ENCODE measurements around the gene STK25.

STK25 gene

GRCh38 chr2:241508240-241509154 lies at the start of gene STK25:
STK25 (minus strand) TSS chr2:241508584; CDS start chr2:241508035, 549 bp downstream.
- peak; percentile 95 to 96 for DNase-seq (ENCODE audit: low read depth in 2 of 2, low spot score in 1 of 2)

GRCh38 chr2:241556746-241557145 lies 48.4 kb upstream of the STK25 start:
- no peak for DNase-seq (ENCODE audit: low read depth in 2 of 2, low spot score in 1 of 2)

DNA sequence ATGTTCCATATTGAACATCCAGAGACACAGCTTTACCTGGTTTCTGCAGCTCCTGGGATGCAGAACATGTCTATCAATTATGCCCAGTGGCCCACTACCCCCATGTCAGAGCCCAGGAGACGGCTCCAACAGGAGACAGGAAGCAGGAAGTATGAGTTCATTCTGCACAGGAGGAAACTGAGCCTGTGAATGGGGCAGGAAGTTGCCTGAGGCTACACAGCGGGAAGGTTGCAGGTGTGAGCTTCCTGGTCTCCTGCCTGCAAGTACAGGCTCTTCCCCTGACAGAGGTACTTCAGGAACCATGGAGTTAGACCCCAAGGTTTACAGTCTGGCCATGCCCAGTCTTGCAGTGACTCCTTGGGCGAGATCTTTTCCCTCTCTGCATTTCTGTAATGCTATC lies 47.3 kb upstream of the STK25 start:
- no peak for DNase-seq (ENCODE audit: low read depth in 2 of 2, low spot score in 1 of 2)

DNA sequence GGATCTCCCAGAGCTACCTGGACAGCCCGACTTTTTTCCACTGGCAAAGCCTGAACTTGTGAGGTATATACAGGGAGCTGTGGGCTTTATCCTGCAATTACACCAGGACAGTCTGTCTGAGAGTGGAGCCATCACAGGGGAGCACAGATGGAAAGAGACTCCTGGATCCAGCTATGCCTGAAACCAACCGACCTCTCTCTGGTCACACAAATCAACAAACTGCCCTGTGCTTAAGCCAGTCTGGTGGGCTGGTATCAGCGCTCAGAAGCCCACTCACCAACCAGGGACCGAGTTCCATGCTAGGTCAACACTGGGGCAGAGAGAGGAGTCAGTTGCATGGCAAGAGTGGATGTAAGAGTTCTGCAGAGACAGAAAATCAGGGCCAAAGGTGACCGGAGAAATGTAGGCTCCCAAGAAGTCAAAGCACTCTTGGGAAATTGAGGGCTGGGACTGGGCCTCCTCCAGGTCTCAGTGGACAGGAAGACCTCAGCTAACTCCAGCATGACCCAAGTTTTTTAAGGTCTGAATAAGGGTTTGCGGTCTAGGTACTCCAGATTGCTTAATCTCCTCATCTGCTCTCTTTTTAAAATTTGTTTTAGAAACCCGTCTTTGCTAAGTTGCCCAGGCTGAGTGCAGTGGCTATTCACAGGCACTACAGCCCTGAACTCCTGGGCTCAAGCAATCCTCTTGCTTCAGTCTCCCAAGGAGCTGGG lies 46.4 kb upstream of the STK25 start:
- DNase-seq (ENCODE audit: low read depth in 2 of 2, low spot score in 1 of 2), result no peak

GRCh38 chr2:241553981-241554380 lies 45.6 kb upstream of the STK25 start:
- no peak for DNase-seq (ENCODE audit: low read depth in 2 of 2, low spot score in 1 of 2)

GRCh38 chr2:241553512-241553830 lies 45.1 kb upstream of the STK25 start:
- DNase-seq (ENCODE audit: low read depth in 2 of 2, low spot score in 1 of 2), result no peak

GRCh38 chr2:241551998-241552737 lies 43.8 kb upstream of the STK25 start:
- no peak for DNase-seq (ENCODE audit: low read depth in 2 of 2, low spot score in 1 of 2)

DNA sequence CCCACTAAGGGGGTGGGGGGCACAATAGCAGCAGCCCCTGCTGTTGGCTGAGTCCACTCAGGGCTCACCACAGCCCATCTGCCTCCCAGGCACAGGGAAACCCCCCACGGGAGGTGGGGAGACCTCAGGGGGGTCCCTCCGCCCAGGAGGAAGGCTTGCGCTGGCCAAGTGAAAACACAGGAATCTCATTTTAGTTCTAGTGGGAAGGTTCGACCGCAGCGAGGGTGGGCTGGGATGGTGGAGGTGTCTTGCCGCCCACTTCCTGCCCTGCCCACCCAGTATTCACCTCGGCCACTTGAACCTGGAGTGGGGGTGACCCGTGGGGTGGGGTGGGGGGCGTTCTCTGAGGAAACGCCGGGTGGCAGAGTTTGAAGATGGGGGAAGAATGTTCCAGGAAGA lies 43.2 kb upstream of the STK25 start:
- DNase-seq (ENCODE audit: low read depth in 2 of 2, low spot score in 1 of 2), result no peak

DNA sequence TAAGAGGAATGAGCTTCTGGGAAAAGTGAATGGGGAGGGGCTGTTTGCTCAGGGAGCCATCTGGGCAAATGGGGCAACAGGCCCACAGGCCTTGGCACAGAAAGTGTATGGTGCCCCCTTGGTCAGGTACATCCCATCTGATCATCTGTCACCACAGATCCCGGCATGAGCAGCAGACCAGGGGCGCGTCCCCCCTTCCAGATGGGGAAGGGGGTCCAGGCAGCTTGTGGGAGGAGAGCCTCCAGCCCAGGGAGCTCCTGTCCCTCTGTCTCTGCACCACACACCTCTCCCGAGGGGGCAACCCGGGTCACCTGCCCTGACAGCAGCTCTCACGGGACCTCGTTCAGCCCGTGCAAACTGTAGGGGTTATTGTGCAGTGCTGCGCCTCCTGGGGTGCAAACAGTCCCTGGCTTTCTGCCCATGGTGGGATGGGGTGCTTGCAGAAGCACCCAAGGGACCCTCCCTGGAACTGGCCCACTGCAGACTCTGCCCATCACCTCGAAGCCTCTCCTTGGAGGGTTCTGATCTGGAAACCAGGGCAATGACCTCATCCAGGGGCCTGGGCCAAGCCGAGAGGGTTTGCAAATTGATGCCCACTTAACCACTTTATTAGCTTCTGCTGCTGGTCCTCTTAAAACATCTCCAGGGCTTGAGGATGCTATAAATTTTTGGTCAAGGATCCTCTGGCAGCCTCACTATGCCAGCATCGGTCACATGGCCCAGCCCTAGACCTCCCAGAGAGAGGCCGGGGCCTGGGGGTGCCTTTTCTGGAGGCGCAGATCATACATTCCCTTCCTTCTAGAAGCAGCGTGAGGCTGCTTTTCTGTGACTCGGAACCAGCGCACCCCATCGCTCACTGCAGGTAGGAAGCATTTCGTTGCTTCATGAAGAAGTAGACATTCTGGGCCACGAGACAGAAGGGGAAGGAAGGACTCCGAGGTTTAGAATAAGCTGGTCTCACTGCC lies 42.5 kb upstream of the STK25 start:
- no peak for DNase-seq (ENCODE audit: low read depth in 2 of 2, low spot score in 1 of 2)

GRCh38 chr2:241548451-241548835 lies 40.1 kb upstream of the STK25 start:
- DNase-seq (ENCODE audit: low read depth in 2 of 2, low spot score in 1 of 2), result no peak

GRCh38 chr2:241547781-241548450 lies 39.5 kb upstream of the STK25 start:
- DNase-seq (ENCODE audit: low read depth in 2 of 2, low spot score in 1 of 2), result no peak

DNA sequence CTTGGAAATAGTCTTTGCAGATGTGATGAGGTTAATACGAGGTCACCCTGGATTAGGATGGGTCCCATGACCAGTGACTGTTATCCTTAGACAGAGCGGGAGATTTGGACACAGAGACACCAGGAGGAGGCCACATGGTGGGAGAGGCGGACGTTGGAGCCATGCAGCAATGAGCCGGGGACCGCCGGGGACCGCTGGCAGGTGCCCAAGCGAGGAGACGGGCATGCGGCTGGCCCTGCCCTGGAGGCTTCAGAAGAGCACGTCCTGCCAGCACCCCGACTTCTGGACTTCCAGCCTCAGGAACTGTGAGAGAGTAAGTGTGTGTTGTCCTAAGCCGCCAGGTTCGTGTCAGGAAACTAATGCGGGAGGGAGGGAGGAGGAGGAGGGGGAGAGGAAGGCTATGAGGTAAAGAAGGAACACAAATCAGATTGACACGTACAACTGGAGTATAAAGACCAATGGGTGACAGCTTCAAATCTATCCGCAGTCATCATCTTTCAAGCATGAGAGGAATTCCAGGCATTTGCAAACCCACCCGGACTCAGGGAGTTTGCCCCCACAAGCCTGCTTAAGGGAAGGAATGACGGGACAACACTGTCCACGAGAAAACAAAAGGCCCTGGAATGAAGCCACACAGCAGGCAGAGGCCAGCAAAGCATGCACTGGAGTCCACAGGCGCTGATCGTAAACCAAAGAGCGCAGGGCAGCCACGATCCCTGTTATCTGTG lies 38.6 kb upstream of the STK25 start:
- no peak for DNase-seq (ENCODE audit: low read depth in 2 of 2, low spot score in 1 of 2)

GRCh38 chr2:241545523-241546473 lies 37.4 kb upstream of the STK25 start:
- no peak for DNase-seq (ENCODE audit: low read depth in 2 of 2, low spot score in 1 of 2)

- DNase-seq (ENCODE audit: low read depth in 2 of 2, low spot score in 1 of 2), result no peak
Measured at GRCh38 chr2:241545106-241545505, 36.7 kb upstream of the STK25 start.

DNA sequence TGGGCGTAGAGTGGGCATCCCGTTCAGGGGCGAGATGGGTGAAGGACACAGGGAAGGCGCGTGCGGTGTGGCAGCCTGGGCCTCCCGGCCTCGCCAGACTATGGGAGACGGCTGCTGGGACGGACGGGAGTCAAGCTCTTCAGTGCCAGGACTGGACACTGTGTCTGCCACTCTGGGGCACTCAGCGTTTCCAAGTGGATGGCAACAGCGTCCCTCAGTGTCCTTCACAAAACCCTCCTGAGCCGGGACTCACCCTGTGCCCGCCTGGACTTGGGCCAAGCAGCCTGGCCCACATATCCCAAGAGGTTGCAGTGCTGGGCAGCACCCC lies 33.9 kb upstream of the STK25 start:
- DNase-seq (ENCODE audit: low read depth in 2 of 2, low spot score in 1 of 2), result no peak

- no peak for DNase-seq (ENCODE audit: low read depth in 2 of 2, low spot score in 1 of 2)
Measured at GRCh38 chr2:241541564-241542277, 33.3 kb upstream of the STK25 start.

DNA sequence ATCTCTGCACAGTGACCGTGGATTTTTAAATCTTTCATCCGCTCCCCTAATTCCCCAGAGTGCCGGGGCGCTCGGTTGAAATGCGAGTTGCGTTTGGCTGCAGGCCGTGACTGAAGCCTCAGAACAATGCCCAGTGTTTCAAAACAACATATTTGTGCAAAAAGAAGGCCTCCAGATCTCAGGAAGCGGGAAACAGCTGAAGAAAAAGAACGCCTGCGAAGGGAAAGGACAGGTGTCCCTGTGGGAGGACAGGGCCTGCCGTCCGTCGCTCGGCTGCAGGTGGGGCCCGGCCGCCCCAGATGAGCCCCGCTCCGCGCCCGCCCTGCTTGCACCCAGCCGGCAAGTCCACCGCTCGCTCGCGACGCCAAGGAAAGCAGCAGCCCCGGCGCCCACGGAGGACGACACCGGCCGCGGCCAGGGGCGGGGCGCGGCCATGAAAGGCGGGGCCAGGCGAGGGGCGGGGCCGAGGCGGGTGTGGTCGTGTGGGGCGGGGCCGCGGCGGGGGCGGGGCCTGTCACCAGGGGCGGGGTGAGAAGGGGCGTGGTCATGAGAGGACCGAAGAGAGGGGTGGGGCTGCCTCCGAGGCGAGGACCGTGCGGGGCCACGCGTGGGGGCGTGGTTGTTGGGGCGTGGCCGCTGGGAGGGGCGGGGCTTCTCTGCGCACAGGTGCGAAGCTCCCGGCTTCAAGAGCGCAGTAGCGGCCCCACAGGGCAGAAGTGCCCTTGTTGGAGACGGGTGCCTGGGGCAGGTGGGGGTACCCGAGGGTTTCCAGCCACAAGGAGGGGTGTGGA lies 32.6 kb upstream of the STK25 start:
- DNase-seq (ENCODE audit: low read depth in 2 of 2, low spot score in 1 of 2), result peak; percentile 17 to 21

Data from stimulated activated CD8-positive, alpha-beta memory T cell treated with anti-CD3 and anti-CD28 coated beads, Interleukin-4, amount 100 ng/mL, for 4 hours (primary cell).